Peyer's patch (tissue), 4 donors: ENCODE data around the gene SMIM38. TPM values are rescaled to one million over a fixed set of nuclear protein-coding genes. Genes with fewer than 3 reads are reported as not detected.

Experiments
- DNase-seq, 3 donors: peaks; one replicate each; pipeline ENCODE4 v3.0.0-alpha.2; 2017 to 2019
- H3K27ac ChIP-seq, 4 donors: fragments of 200-600 bp; sonication (generic); one replicate each; pipeline ENCODE4 v1.5.1; 2016 to 2019
- H3K27me3 ChIP-seq, 2 donors: fragments of 200-600 bp; sonication (generic); one replicate each; pipeline ENCODE4 v1.5.1; 2019
- H3K36me3 ChIP-seq, 3 donors: fragments of 200-600 bp; sonication (generic); one replicate each; pipeline ENCODE4 v1.5.1; 2016 to 2019
- H3K4me1 ChIP-seq, 4 donors: fragments of 200-600 bp; sonication (generic); one replicate each; pipeline ENCODE4 v1.5.1; 2016 to 2019
- H3K4me3 ChIP-seq, 4 donors: fragments of 200-600 bp; sonication (generic); 1 replicate in 3 of 4; 2 replicates in 1 of 4; pipeline ENCODE4 v1.5.1; 2016 to 2019; ENCODE audit warnings: mild to moderate bottlenecking in 1 of 4
- H3K9me3 ChIP-seq, 4 donors: fragments of 200-600 bp; sonication (generic); one replicate each; pipeline ENCODE4 v1.5.1; 2016 to 2019; ENCODE audit warnings: mild to moderate bottlenecking in 1 of 4
- POLR2A ChIP-seq, 2 donors: fragments of 450-650 bp; IDR thresholded peaks; one replicate each; pipeline ENCODE4 v1.5.1; 2017; ENCODE audit warnings: antibody characterized with exemption in 2 of 2, mild to moderate bottlenecking in 2 of 2, moderate library complexity in 2 of 2
- total RNA-seq, 4 donors: library from RNA; depleted of rRNA; stranded (reverse); fragments of >200 nt; gene quantifications; one replicate each; pipeline ENCODE4 v1.1.0, GENCODE V29; 2016
- TF ChIP-seq, protein P1 (sequence below), 6 experiments: fragments of 450-650 bp in 4 of 6; fragments of 200-600 bp in 2 of 6; sonication (generic) in 1 of 6; IDR thresholded peaks; one replicate each; pipeline ENCODE4 v1.5.1; 2017 to 2019; ENCODE audit warnings: antibody characterized with exemption in 6 of 6, mild to moderate bottlenecking in 3 of 6, moderate library complexity in 1 of 6

Gene SMIM38
- total RNA-seq, 4 donors from 2014 or later: 0.95 to 2.8 TPM; not detected in 2

GRCh38 chr11:69127884-69128283 lies 27.9 kb upstream of the SMIM38 start:
- no peaks in the 10 kb centered on the region for H3K36me3 ChIP-seq
- H3K4me3 ChIP-seq: no peak overlapping the region
- H3K27me3 ChIP-seq: no peaks in the 10 kb centered on the region
- no peak overlapping the region for H3K27ac ChIP-seq
- peaks cover 0 to 9% (median 0%) of the 10 kb centered on the region in 4 donors for H3K4me1 ChIP-seq
- TF ChIP-seq POLR2A (IDR thresholded peaks at IDR 0.05): no peak
- TF ChIP-seq, protein P1, sequence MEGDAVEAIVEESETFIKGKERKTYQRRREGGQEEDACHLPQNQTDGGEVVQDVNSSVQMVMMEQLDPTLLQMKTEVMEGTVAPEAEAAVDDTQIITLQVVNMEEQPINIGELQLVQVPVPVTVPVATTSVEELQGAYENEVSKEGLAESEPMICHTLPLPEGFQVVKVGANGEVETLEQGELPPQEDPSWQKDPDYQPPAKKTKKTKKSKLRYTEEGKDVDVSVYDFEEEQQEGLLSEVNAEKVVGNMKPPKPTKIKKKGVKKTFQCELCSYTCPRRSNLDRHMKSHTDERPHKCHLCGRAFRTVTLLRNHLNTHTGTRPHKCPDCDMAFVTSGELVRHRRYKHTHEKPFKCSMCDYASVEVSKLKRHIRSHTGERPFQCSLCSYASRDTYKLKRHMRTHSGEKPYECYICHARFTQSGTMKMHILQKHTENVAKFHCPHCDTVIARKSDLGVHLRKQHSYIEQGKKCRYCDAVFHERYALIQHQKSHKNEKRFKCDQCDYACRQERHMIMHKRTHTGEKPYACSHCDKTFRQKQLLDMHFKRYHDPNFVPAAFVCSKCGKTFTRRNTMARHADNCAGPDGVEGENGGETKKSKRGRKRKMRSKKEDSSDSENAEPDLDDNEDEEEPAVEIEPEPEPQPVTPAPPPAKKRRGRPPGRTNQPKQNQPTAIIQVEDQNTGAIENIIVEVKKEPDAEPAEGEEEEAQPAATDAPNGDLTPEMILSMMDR (IDR thresholded peaks at IDR 0.05): no peak
- H3K9me3 ChIP-seq: no peaks in the 10 kb centered on the region
- no peak for DNase-seq

DNA sequence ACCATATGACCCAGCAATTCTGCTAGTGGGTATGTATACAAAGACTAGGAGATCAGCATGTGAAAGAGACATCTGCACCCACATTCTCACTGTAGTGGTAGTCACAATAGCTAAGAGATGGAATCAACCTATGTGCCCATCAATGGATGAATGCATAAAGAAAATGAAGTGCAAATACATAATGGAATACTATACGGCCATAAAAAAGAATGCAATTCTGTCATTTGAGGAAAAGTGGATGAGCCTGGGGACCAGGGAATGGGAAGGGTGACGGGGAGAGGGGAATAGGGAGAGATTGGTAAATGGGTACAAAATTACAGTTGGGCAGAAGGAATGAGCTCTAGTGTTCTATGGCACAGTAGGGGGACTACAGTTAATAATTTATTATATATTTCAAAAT lies 26.7 kb upstream of the SMIM38 start:
- DNase-seq: no peak
- H3K27me3 ChIP-seq: no peaks in the 10 kb centered on the region
- H3K4me1 ChIP-seq: no peaks in the 10 kb centered on the region
- H3K9me3 ChIP-seq: no peaks in the 10 kb centered on the region
- H3K36me3 ChIP-seq: no peaks in the 10 kb centered on the region
- no peak overlapping the region for H3K4me3 ChIP-seq
- TF ChIP-seq POLR2A (IDR thresholded peaks at IDR 0.05): no peak
- TF ChIP-seq, protein P1 (IDR thresholded peaks at IDR 0.05): no peak
- H3K27ac ChIP-seq: no peak overlapping the region

GRCh38 chr11:69129647-69130046 lies 26.1 kb upstream of the SMIM38 start:
- Histone ChIP-seq H3K36me3 (no peaks in the 10 kb centered on the region), H3K27ac (no peak overlapping the region), H3K9me3 (no peaks in the 10 kb centered on the region), H3K4me3 (no peak overlapping the region), H3K27me3 (no peaks in the 10 kb centered on the region), H3K4me1 (no peaks in the 10 kb centered on the region)
- TF ChIP-seq, protein P1 (IDR thresholded peaks at IDR 0.05): no peak
- no peak for TF ChIP-seq POLR2A (IDR thresholded peaks at IDR 0.05)
- peak in 1 of 3 donors; percentile 19 for DNase-seq

GRCh38 chr11:69130654-69131053 lies 25.1 kb upstream of the SMIM38 start:
- H3K9me3 ChIP-seq: no peaks in the 10 kb centered on the region
- no peak overlapping the region for H3K27ac ChIP-seq
- no peak for DNase-seq
- no peak overlapping the region for H3K4me3 ChIP-seq
- no peak for TF ChIP-seq POLR2A (IDR thresholded peaks at IDR 0.05)
- TF ChIP-seq, protein P1 (IDR thresholded peaks at IDR 0.05): no peak
- H3K27me3 ChIP-seq: no peaks in the 10 kb centered on the region
- H3K36me3 ChIP-seq: no peaks in the 10 kb centered on the region
- no peaks in the 10 kb centered on the region for H3K4me1 ChIP-seq

DNA sequence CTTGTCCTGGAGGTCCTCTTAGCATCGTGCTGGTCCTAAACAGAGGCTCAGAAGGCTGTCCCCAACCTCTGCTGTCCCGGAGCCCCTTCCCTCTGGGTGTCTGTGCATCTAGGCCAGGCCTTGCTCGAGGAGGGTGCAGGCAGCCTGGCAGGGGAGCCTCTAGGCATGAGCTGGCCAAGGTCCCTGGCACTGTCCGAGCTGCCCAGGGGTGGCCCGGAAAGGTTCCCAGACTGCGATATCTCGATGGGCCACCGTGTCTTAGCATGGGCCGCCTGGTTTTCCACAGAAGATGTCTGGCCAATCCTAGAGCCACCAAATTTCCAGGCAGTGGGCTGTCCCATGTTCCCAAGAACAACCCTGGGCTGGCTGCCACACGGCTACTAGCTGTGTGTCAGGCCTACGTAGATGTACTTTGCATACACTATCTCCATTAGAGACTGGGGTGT lies 24.6 kb upstream of the SMIM38 start:
- no peak for DNase-seq
- no peak overlapping the region for H3K27ac ChIP-seq

More for the DNA sequence above, 24.6 kb upstream of the SMIM38 start:
- Histone ChIP-seq H3K4me3 (no peak overlapping the region), H3K9me3 (no peaks in the 10 kb centered on the region), H3K27me3 (no peaks in the 10 kb centered on the region), H3K36me3 (no peaks in the 10 kb centered on the region), H3K4me1 (no peaks in the 10 kb centered on the region)
- TF ChIP-seq, protein P1 (IDR thresholded peaks at IDR 0.05): no peak
- TF ChIP-seq POLR2A (IDR thresholded peaks at IDR 0.05): no peak
